OCI-LY7 (cell line): ENCODE data around the gene CLSTN1.

Experiments used
- EZH2phosphoT487 ChIP-seq: fragments of 200-600 bp; sonication (generic); IDR thresholded peaks from 2 replicates; pipeline ENCODE4 v1.6.1; 2018; ENCODE audit warnings: low read depth, borderline replicate concordance, mild to moderate bottlenecking, mixed run types, antibody characterized with exemption, low read length, moderate library complexity, mixed read lengths
- TF ChIP-seq, protein P1 (sequence below): fragments of 200-600 bp; sonication (generic); conservative IDR thresholded peaks from 2 replicates; pipeline ENCODE4 v1.5.1; 2014; ENCODE audit warnings: mild to moderate bottlenecking, antibody characterized with exemption, low read length, moderate library complexity, mixed read lengths

DNA sequence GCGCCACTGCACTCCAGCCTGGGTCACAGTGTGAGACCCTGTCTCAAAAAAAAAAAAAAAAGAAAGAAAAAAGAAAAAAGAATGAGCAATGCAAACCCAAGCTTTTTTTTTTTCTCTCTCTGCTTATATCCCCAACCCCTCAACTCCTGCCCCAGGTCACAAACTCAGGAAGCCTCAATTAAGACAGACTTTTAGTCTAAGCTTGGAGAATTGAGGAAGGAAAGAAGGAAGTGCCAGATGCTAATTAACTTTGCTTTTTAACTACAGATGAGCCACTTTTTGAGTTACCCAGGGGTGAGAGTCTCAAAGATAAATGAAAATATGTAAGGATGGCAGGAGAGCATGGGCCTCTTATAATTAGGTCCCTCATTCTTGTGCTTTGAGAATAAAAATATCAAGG, 139.0 kb downstream of the CLSTN1 start:
- TF ChIP-seq, protein P1, sequence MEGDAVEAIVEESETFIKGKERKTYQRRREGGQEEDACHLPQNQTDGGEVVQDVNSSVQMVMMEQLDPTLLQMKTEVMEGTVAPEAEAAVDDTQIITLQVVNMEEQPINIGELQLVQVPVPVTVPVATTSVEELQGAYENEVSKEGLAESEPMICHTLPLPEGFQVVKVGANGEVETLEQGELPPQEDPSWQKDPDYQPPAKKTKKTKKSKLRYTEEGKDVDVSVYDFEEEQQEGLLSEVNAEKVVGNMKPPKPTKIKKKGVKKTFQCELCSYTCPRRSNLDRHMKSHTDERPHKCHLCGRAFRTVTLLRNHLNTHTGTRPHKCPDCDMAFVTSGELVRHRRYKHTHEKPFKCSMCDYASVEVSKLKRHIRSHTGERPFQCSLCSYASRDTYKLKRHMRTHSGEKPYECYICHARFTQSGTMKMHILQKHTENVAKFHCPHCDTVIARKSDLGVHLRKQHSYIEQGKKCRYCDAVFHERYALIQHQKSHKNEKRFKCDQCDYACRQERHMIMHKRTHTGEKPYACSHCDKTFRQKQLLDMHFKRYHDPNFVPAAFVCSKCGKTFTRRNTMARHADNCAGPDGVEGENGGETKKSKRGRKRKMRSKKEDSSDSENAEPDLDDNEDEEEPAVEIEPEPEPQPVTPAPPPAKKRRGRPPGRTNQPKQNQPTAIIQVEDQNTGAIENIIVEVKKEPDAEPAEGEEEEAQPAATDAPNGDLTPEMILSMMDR, result no peak
- no peak for TF ChIP-seq EZH2phosphoT487
